Measurements from ENCODE around the gene CSMD2.

Gene CSMD2

GRCh38 chr1:33916786-33917185, 248.2 kb downstream of the CSMD2 start:
- Histone ChIP-seq H3K4me2 (ENCODE audit: low read length) (no peak overlapping the region), H3K27ac (ENCODE audit: low read depth, low read length) (no peak overlapping the region), H3K4me3 (ENCODE audit: low read length) (no peak overlapping the region), H3K79me1 (ENCODE audit: low read length) (no peaks in the 10 kb centered on the region), H4K8ac (ENCODE audit: low read depth, low read length) (no peak overlapping the region), H3K9ac (ENCODE audit: low read length) (no peak overlapping the region), H3K18ac (ENCODE audit: low read length) (no peak overlapping the region), H2BK120ac (ENCODE audit: low read depth, low read length) (no peak overlapping the region), H4K5ac (ENCODE audit: low read length) (no peak overlapping the region), H2BK5ac (ENCODE audit: low read length) (no peak overlapping the region), H3K56ac (ENCODE audit: low read length) (no peak overlapping the region), H3K4ac (ENCODE audit: low read depth, low read length) (no peak overlapping the region), H3K27me3 (ENCODE audit: insufficient read depth, low read length, poor library complexity) (no peaks in the 10 kb centered on the region), H2BK15ac (replicated peaks; ENCODE audit: low read depth) (no peak overlapping the region), H2AK5ac (ENCODE audit: low read length) (no peak overlapping the region), H3K79me2 (ENCODE audit: control insufficient read depth, insufficient read depth, low read length) (no peaks in the 10 kb centered on the region), H3K4me1 (ENCODE audit: control insufficient read depth, low read depth, low read length) (no peaks in the 10 kb centered on the region), H3K23ac (ENCODE audit: low read length) (no peak overlapping the region), H3K36me3 (ENCODE audit: control insufficient read depth, insufficient read depth, low read length) (no peaks in the 10 kb centered on the region)
- DNase-seq: no peak
- WGBS (ENCODE audit: extremely low coverage, insufficient coverage, low lambda C conversion rate): no CpG with 5 or more reads among the region's 11 CpGs

- Histone ChIP-seq H3K79me2 (ENCODE audit: control insufficient read depth, insufficient read depth, low read length) (no peaks in the 10 kb centered on the region), H3K36me3 (ENCODE audit: control insufficient read depth, insufficient read depth, low read length) (no peaks in the 10 kb centered on the region), H3K27ac (ENCODE audit: low read depth, low read length) (no peak overlapping the region), H3K4me2 (ENCODE audit: low read length) (no peak overlapping the region), H2AK5ac (ENCODE audit: low read length) (no peak overlapping the region), H3K4me1 (ENCODE audit: control insufficient read depth, low read depth, low read length) (no peaks in the 10 kb centered on the region), H2BK120ac (ENCODE audit: low read depth, low read length) (no peak overlapping the region), H3K79me1 (ENCODE audit: low read length) (no peaks in the 10 kb centered on the region), H2BK5ac (ENCODE audit: low read length) (no peak overlapping the region), H3K56ac (ENCODE audit: low read length) (no peak overlapping the region), H3K18ac (ENCODE audit: low read length) (no peak overlapping the region), H3K27me3 (ENCODE audit: insufficient read depth, low read length, poor library complexity) (no peaks in the 10 kb centered on the region), H3K4ac (ENCODE audit: low read depth, low read length) (no peak overlapping the region), H4K5ac (ENCODE audit: low read length) (no peak overlapping the region), H2BK15ac (replicated peaks; ENCODE audit: low read depth) (no peak overlapping the region), H3K4me3 (ENCODE audit: low read length) (no peak overlapping the region), H4K8ac (ENCODE audit: low read depth, low read length) (no peak overlapping the region), H3K9ac (ENCODE audit: low read length) (no peak overlapping the region), H3K23ac (ENCODE audit: low read length) (no peak overlapping the region)
- no peak for DNase-seq
- no CpG with 5 or more reads among the region's 2 CpGs for WGBS (ENCODE audit: extremely low coverage, insufficient coverage, low lambda C conversion rate)
Measured at GRCh38 chr1:33914531-33914930, 250.5 kb downstream of the CSMD2 start.

GRCh38 chr1:33908324-33908956, 256.6 kb downstream of the CSMD2 start:
- Histone ChIP-seq H3K27ac (ENCODE audit: low read depth, low read length) (no peak overlapping the region), H3K4me1 (ENCODE audit: control insufficient read depth, low read depth, low read length) (peaks cover under 1% of the 10 kb centered on the region)

GRCh38 chr1:33906156-33906555, 258.9 kb downstream of the CSMD2 start:
- Histone ChIP-seq H2AK5ac (ENCODE audit: low read length) (no peak overlapping the region), H3K4me1 (ENCODE audit: control insufficient read depth, low read depth, low read length) (peaks cover 10% of the 10 kb centered on the region), H3K79me2 (ENCODE audit: control insufficient read depth, insufficient read depth, low read length) (no peaks in the 10 kb centered on the region), H4K8ac (ENCODE audit: low read depth, low read length) (no peak overlapping the region), H3K36me3 (ENCODE audit: control insufficient read depth, insufficient read depth, low read length) (no peaks in the 10 kb centered on the region), H3K4ac (ENCODE audit: low read depth, low read length) (no peak overlapping the region), H2BK120ac (ENCODE audit: low read depth, low read length) (no peak overlapping the region), H3K4me3 (ENCODE audit: low read length) (no peak overlapping the region), H2BK5ac (ENCODE audit: low read length) (no peak overlapping the region), H4K5ac (ENCODE audit: low read length) (no peak overlapping the region), H3K56ac (ENCODE audit: low read length) (no peak overlapping the region), H3K23ac (ENCODE audit: low read length) (no peak overlapping the region), H3K18ac (ENCODE audit: low read length) (no peak overlapping the region), H3K4me2 (ENCODE audit: low read length) (no peak overlapping the region), H3K9ac (ENCODE audit: low read length) (no peak overlapping the region), H3K27ac (ENCODE audit: low read depth, low read length) (no peak overlapping the region), H3K79me1 (ENCODE audit: low read length) (no peaks in the 10 kb centered on the region), H2BK15ac (replicated peaks; ENCODE audit: low read depth) (no peak overlapping the region), H3K27me3 (ENCODE audit: insufficient read depth, low read length, poor library complexity) (no peaks in the 10 kb centered on the region)
- DNase-seq: no peak
- WGBS (ENCODE audit: extremely low coverage, insufficient coverage, low lambda C conversion rate): no CpG with 5 or more reads among the region's 1 CpG

More at GRCh38 chr1:33908324-33908956, 256.6 kb downstream of the CSMD2 start:
- Histone ChIP-seq H2AK5ac (ENCODE audit: low read length) (no peak overlapping the region), H3K9ac (ENCODE audit: low read length) (no peak overlapping the region), H3K79me1 (ENCODE audit: low read length) (no peaks in the 10 kb centered on the region), H3K36me3 (ENCODE audit: control insufficient read depth, insufficient read depth, low read length) (no peaks in the 10 kb centered on the region), H2BK120ac (ENCODE audit: low read depth, low read length) (no peak overlapping the region), H2BK15ac (replicated peaks; ENCODE audit: low read depth) (no peak overlapping the region), H3K79me2 (ENCODE audit: control insufficient read depth, insufficient read depth, low read length) (no peaks in the 10 kb centered on the region), H4K5ac (ENCODE audit: low read length) (no peak overlapping the region), H2BK5ac (ENCODE audit: low read length) (no peak overlapping the region), H3K4me3 (ENCODE audit: low read length) (no peak overlapping the region), H3K27me3 (ENCODE audit: insufficient read depth, low read length, poor library complexity) (no peaks in the 10 kb centered on the region), H3K4ac (ENCODE audit: low read depth, low read length) (no peak overlapping the region), H3K18ac (ENCODE audit: low read length) (no peak overlapping the region), H4K8ac (ENCODE audit: low read depth, low read length) (no peak overlapping the region), H3K23ac (ENCODE audit: low read length) (no peak overlapping the region), H3K56ac (ENCODE audit: low read length) (no peak overlapping the region), H3K4me2 (ENCODE audit: low read length) (no peak overlapping the region)
- WGBS (ENCODE audit: extremely low coverage, insufficient coverage, low lambda C conversion rate): no CpG with 5 or more reads among the region's 11 CpGs
- DNase-seq: no peak

GRCh38 chr1:33905241-33905640, 259.8 kb downstream of the CSMD2 start:
- Histone ChIP-seq H3K4me3 (ENCODE audit: low read length) (no peak overlapping the region), H3K36me3 (ENCODE audit: control insufficient read depth, insufficient read depth, low read length) (no peaks in the 10 kb centered on the region)

GRCh38 chr1:33903210-33903589, 261.8 kb downstream of the CSMD2 start:
- DNase-seq: peak; percentile 70
- H3K56ac ChIP-seq (ENCODE audit: low read length): peak overlapping the region; percentile 45
- no peaks in the 10 kb centered on the region for H3K27me3 ChIP-seq (ENCODE audit: insufficient read depth, low read length, poor library complexity)
- peak overlapping the region; percentile 94 for H3K18ac ChIP-seq (ENCODE audit: low read length)
- H2BK5ac ChIP-seq (ENCODE audit: low read length): peak overlapping the region; percentile 92
- no CpG with 5 or more reads among the region's 2 CpGs for WGBS (ENCODE audit: extremely low coverage, insufficient coverage, low lambda C conversion rate)
- H4K8ac ChIP-seq (ENCODE audit: low read depth, low read length): no peak overlapping the region
- H3K4me3 ChIP-seq (ENCODE audit: low read length): no peak overlapping the region
- no peak overlapping the region for H2AK5ac ChIP-seq (ENCODE audit: low read length)
- no peak overlapping the region for H4K5ac ChIP-seq (ENCODE audit: low read length)
- peaks cover 10% of the 10 kb centered on the region for H3K4me1 ChIP-seq (ENCODE audit: control insufficient read depth, low read depth, low read length)
- H3K36me3 ChIP-seq (ENCODE audit: control insufficient read depth, insufficient read depth, low read length): no peaks in the 10 kb centered on the region
- no peak overlapping the region for H3K23ac ChIP-seq (ENCODE audit: low read length)
- H3K4ac ChIP-seq (ENCODE audit: low read depth, low read length): peak overlapping the region; percentile 66
- H2BK15ac ChIP-seq (replicated peaks; ENCODE audit: low read depth): no peak overlapping the region
- H3K27ac ChIP-seq (ENCODE audit: low read depth, low read length): peak overlapping the region; percentile 87
- H3K79me1 ChIP-seq (ENCODE audit: low read length): no peaks in the 10 kb centered on the region
- H3K9ac ChIP-seq (ENCODE audit: low read length): peak overlapping the region; percentile 2
- no peaks in the 10 kb centered on the region for H3K79me2 ChIP-seq (ENCODE audit: control insufficient read depth, insufficient read depth, low read length)
- H3K4me2 ChIP-seq (ENCODE audit: low read length): no peak overlapping the region
- peak overlapping the region; percentile 88 for H2BK120ac ChIP-seq (ENCODE audit: low read depth, low read length)

More at GRCh38 chr1:33905241-33905640, 259.8 kb downstream of the CSMD2 start:
- H2AK5ac ChIP-seq (ENCODE audit: low read length): peak overlapping the region; percentile 62
- no peak overlapping the region for H4K5ac ChIP-seq (ENCODE audit: low read length)
- H3K79me2 ChIP-seq (ENCODE audit: control insufficient read depth, insufficient read depth, low read length): no peaks in the 10 kb centered on the region
- no peak overlapping the region for H3K23ac ChIP-seq (ENCODE audit: low read length)
- no peaks in the 10 kb centered on the region for H3K27me3 ChIP-seq (ENCODE audit: insufficient read depth, low read length, poor library complexity)
- no peak overlapping the region for H3K4ac ChIP-seq (ENCODE audit: low read depth, low read length)
- no peak overlapping the region for H4K8ac ChIP-seq (ENCODE audit: low read depth, low read length)
- H2BK5ac ChIP-seq (ENCODE audit: low read length): no peak overlapping the region
- H3K79me1 ChIP-seq (ENCODE audit: low read length): no peaks in the 10 kb centered on the region
- no peak overlapping the region for H3K27ac ChIP-seq (ENCODE audit: low read depth, low read length)
- H3K18ac ChIP-seq (ENCODE audit: low read length): no peak overlapping the region
- H2BK15ac ChIP-seq (replicated peaks; ENCODE audit: low read depth): no peak overlapping the region
- no peak for DNase-seq
- WGBS (ENCODE audit: extremely low coverage, insufficient coverage, low lambda C conversion rate): no CpG with 5 or more reads among the region's 3 CpGs
- H3K4me2 ChIP-seq (ENCODE audit: low read length): no peak overlapping the region
- H3K4me1 ChIP-seq (ENCODE audit: control insufficient read depth, low read depth, low read length): peaks cover 10% of the 10 kb centered on the region
- no peak overlapping the region for H2BK120ac ChIP-seq (ENCODE audit: low read depth, low read length)
- no peak overlapping the region for H3K56ac ChIP-seq (ENCODE audit: low read length)
- H3K9ac ChIP-seq (ENCODE audit: low read length): no peak overlapping the region

Data from mesendoderm (in vitro differentiated cells).